Activated CD4-positive, alpha-beta T cell treated with anti-CD3 and anti-CD28 coated beads for 36 hours (primary cell): ENCODE data around the gene TPPP. TPM values are rescaled to one million over a fixed set of nuclear protein-coding genes. Genes with fewer than 3 reads are reported as not detected.
"Not testable (repeated sequence)": the region's sequence is repeated elsewhere in the genome, so short reads cannot be mapped to it uniquely, and the experiment has no call there.

ENCODE experiments used
- ATAC-seq: fragments of 200-7000 bp; cut with Tn5 transposase; one replicate; pipeline ENCODE4 v1.10.0; 2021; ENCODE audit warnings: mild to moderate bottlenecking, moderate library complexity
- CTCF ChIA-PET: fragments of 350-600 bp; sonication (Branson Sonifier 250); formaldehyde crosslinking; loops from one replicate; lab custom pipeline; 2021; ENCODE audit warnings: antibody characterized with exemption; lab: Charles Lee
- POLR2A ChIA-PET: fragments of 350-600 bp; sonication (Branson Sonifier 250); formaldehyde crosslinking; loops from one replicate; lab custom pipeline; 2021; ENCODE audit warnings: antibody characterized with exemption, inconsistent platforms; lab: Charles Lee
- DNase-seq: peaks from one replicate; pipeline ENCODE4 v3.0.0-alpha.2; 2020
- H3K27ac Mint-ChIP-seq: one replicate; pipeline ENCODE4 v1.8.0; 2021; ENCODE audit warnings: mixed read lengths
- H3K27me3 Mint-ChIP-seq: one replicate; pipeline ENCODE4 v1.8.0; 2021; ENCODE audit warnings: mixed read lengths
- H3K36me3 Mint-ChIP-seq: one replicate; pipeline ENCODE4 v1.8.0; 2021; ENCODE audit warnings: low read depth, mixed read lengths
- H3K4me1 Mint-ChIP-seq: one replicate; pipeline ENCODE4 v1.8.0; 2021; ENCODE audit warnings: mixed read lengths
- H3K4me3 Mint-ChIP-seq: one replicate; pipeline ENCODE4 v1.8.0; 2021; ENCODE audit warnings: mild to moderate bottlenecking, moderate library complexity, mixed read lengths
- H3K9me3 Mint-ChIP-seq: one replicate; pipeline ENCODE4 v1.8.0; 2021; ENCODE audit warnings: low read depth, mixed read lengths
- intact Hi-C, 2 experiments: fragments of 100-400 bp; cut with DNase I in 1 of 2; cut with micrococcal nuclease in 1 of 2; formaldehyde crosslinking; loops; one replicate each; pipeline versions ENCODE4 v1.14.2 to v1.15.1; 2022 to 2024; cut with DNase I, micrococcal nuclease
- total RNA-seq, 2 experiments: library from RNA; stranded (reverse); gene quantifications; one replicate each; pipeline ENCODE4 v1.2.3, GENCODE V29; 2021

TPPP gene
- under 1 TPM; 0.21 TPM for total RNA-seq

- ATAC-seq (peak; percentile 91), DNase-seq (peak; percentile 90)
- H3K9me3 Mint-ChIP-seq, H3K4me1 Mint-ChIP-seq, POLR2A ChIA-PET, CTCF ChIA-PET, H3K27ac Mint-ChIP-seq, H3K27me3 Mint-ChIP-seq, H3K36me3 Mint-ChIP-seq: not testable (repeated sequence)
- intact Hi-C loops, result loop anchor here in 1 of 2 experiments (2.0 kb wide), 5 partner anchors 65 to 221 kb away; partner anchors contain the start of genes BRD9, CEP72, TRIP13 and ZDHHC11B
- H3K4me3 Mint-ChIP-seq, result peak within 1 kb of the TSS; percentile 19
Measured at GRCh38 chr5:693271-694041, at the start of gene TPPP. TSS of gene TPPP (minus strand) at chr5:693352. CDS start at chr5:678060, 15,292 bp downstream.

- DNase-seq, H3K27ac Mint-ChIP-seq, ATAC-seq, CTCF ChIA-PET, H3K4me1 Mint-ChIP-seq, H3K9me3 Mint-ChIP-seq, H3K36me3 Mint-ChIP-seq, H3K27me3 Mint-ChIP-seq, H3K4me3 Mint-ChIP-seq, POLR2A ChIA-PET, intact Hi-C loops: not testable (repeated sequence)
Measured at GRCh38 chr5:742276-742675, 49.1 kb upstream of the TPPP start.

DNA sequence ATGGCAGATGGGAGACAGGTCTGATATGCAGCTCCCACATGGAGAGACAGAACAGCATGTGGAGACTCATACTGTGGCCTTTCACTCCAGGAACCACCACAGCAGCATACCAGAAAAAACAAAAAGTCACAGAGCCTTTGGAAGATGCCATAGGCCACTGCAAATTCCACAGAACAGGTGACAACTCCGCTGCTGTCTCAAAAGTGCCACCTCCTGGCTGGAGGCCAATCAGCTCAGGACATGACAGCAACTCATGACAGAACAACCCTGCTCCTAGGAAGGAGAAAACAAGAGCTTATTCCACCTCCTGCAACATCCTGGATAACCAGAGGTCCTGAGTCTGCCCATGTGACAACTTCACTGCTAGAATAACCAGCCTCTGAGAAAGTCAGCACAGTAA lies 41.0 kb upstream of the TPPP start:
- intact Hi-C loops, result loop anchor here in 1 of 2 experiments (5.0 kb wide), 1 partner anchor 93 kb away; no protein-coding TSS in a partner anchor
- POLR2A ChIA-PET, CTCF ChIA-PET, H3K9me3 Mint-ChIP-seq, DNase-seq, H3K27me3 Mint-ChIP-seq, H3K4me1 Mint-ChIP-seq, H3K4me3 Mint-ChIP-seq, H3K36me3 Mint-ChIP-seq, ATAC-seq, H3K27ac Mint-ChIP-seq: not testable (repeated sequence)

DNA sequence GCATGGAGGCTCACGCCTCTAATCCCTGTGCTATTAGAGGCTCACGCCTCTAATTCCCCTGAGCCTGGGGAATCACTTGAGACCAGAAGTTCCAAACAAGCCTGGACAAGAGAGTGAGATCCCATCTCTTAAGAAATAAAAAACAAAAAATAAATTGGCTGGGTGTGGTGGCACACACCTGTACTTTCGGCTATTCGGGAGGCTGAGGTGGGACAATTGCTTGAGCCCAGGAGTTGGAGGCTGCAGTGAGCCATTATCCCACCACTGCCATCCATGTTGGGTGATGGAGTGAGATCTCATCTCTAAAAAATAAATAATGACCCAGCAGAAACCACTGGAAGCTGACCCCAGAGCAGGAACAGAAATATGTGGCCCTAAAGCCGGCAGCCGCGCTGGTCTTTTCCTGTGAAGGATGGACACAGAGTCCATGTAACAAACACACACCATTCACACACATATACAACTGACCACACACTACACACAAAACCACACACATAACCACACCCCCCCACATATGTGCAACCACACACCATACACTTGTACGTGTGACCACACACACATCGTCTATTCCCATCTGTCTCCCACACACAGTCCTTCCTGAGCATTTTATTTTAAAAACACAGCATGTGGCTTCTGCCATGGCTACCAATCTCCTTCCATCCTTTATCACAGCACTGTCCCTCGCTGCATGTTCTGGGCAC lies 39.8 kb upstream of the TPPP start:
- H3K4me1 Mint-ChIP-seq, H3K4me3 Mint-ChIP-seq, H3K27me3 Mint-ChIP-seq, H3K27ac Mint-ChIP-seq, ATAC-seq, DNase-seq, POLR2A ChIA-PET, CTCF ChIA-PET, H3K9me3 Mint-ChIP-seq, H3K36me3 Mint-ChIP-seq: not testable (repeated sequence)
- intact Hi-C loops, result loop anchor here (2.0 to 5.0 kb wide), 2 partner anchors 92 to 94 kb away; no protein-coding TSS in a partner anchor

GRCh38 chr5:729225-729624 lies 36.1 kb upstream of the TPPP start:
- H3K27ac Mint-ChIP-seq, H3K4me1 Mint-ChIP-seq, intact Hi-C loops, H3K27me3 Mint-ChIP-seq, H3K9me3 Mint-ChIP-seq, ATAC-seq, H3K4me3 Mint-ChIP-seq, CTCF ChIA-PET, DNase-seq, H3K36me3 Mint-ChIP-seq, POLR2A ChIA-PET: not testable (repeated sequence)

- H3K9me3 Mint-ChIP-seq, POLR2A ChIA-PET, CTCF ChIA-PET, H3K27me3 Mint-ChIP-seq, H3K36me3 Mint-ChIP-seq, DNase-seq, H3K27ac Mint-ChIP-seq, H3K4me3 Mint-ChIP-seq, H3K4me1 Mint-ChIP-seq, intact Hi-C loops, ATAC-seq: not testable (repeated sequence)
Measured at GRCh38 chr5:727087-727486, 33.9 kb upstream of the TPPP start.

GRCh38 chr5:723865-724264 lies 30.7 kb upstream of the TPPP start:
- H3K9me3 Mint-ChIP-seq, H3K27ac Mint-ChIP-seq, POLR2A ChIA-PET, DNase-seq, H3K4me3 Mint-ChIP-seq, ATAC-seq, H3K36me3 Mint-ChIP-seq, H3K4me1 Mint-ChIP-seq, CTCF ChIA-PET, intact Hi-C loops: not testable (repeated sequence)
- H3K27me3 Mint-ChIP-seq, result peaks cover 13% of the 10 kb centered on the region

GRCh38 chr5:723309-723708 lies 30.2 kb upstream of the TPPP start:
- H3K27ac Mint-ChIP-seq, H3K4me3 Mint-ChIP-seq, DNase-seq, CTCF ChIA-PET, POLR2A ChIA-PET, H3K36me3 Mint-ChIP-seq, H3K4me1 Mint-ChIP-seq, intact Hi-C loops, ATAC-seq, H3K9me3 Mint-ChIP-seq: not testable (repeated sequence)
- peaks cover 15% of the 10 kb centered on the region for H3K27me3 Mint-ChIP-seq

DNA sequence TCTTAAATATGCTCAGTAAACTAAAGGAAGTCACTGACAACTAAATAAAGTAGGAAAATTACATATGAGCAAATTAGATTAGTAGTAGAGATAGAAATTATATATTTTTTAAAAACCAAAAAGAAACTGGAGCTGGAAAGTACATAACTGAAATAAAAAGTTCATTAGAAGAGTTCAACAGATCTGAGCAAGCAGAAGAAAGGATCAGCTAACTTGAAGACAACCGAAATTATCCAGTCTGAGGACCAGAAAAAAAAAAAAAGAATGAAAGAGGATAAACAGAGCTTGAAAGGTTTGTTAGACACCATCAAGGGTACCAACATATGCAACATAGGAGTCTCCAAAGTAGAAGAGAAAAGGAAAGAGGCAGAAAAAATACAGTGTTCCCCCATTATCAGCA lies 26.2 kb upstream of the TPPP start:
- H3K27ac Mint-ChIP-seq, H3K4me3 Mint-ChIP-seq, CTCF ChIA-PET, H3K4me1 Mint-ChIP-seq, ATAC-seq, DNase-seq, H3K36me3 Mint-ChIP-seq, intact Hi-C loops, POLR2A ChIA-PET: not testable (repeated sequence)
- H3K27me3 Mint-ChIP-seq, result peaks cover 27% of the 10 kb centered on the region
- H3K9me3 Mint-ChIP-seq, result peaks cover 14% of the 10 kb centered on the region

- ChIA-PET POLR2A (no interaction called here), CTCF (no interaction called here)
- ATAC-seq (no peak), DNase-seq (no peak)
- no peak overlapping the region for H3K4me3 Mint-ChIP-seq
- H3K9me3 Mint-ChIP-seq, result peaks cover 14% of the 10 kb centered on the region
- peaks cover 27% of the 10 kb centered on the region for H3K27me3 Mint-ChIP-seq
- intact Hi-C loops, result no loop called here
- H3K36me3 Mint-ChIP-seq, result peaks cover 6% of the 10 kb centered on the region
- H3K27ac Mint-ChIP-seq, result no peak overlapping the region
- no peaks in the 10 kb centered on the region for H3K4me1 Mint-ChIP-seq
Measured at GRCh38 chr5:717143-717542, 24.0 kb upstream of the TPPP start.

DNA sequence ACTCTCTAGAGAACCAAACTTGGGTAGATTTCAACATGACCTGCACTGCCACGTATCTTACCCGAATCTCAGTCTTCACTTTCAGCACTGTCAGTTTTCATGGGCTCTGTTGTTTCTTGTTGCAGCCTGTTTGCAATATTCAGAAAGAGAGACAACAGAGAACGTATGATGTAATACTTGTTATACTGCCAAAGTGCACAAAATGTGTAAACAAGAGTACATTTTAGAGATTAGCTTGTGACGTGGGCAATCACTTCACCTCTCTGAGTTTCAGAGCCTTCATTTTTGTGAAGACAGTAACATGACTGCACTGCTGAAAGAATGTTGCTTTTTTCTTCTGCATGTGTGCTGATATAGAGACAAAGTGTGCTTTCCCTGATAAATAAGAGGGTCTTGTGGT lies 23.6 kb upstream of the TPPP start:
- POLR2A ChIA-PET, H3K27ac Mint-ChIP-seq: not testable (repeated sequence)
- peaks cover 27% of the 10 kb centered on the region for H3K27me3 Mint-ChIP-seq

GRCh38 chr5:715636-716035 lies 22.5 kb upstream of the TPPP start:
- H3K4me1 Mint-ChIP-seq, CTCF ChIA-PET, DNase-seq, H3K27ac Mint-ChIP-seq, H3K4me3 Mint-ChIP-seq, H3K36me3 Mint-ChIP-seq, intact Hi-C loops, ATAC-seq, POLR2A ChIA-PET: not testable (repeated sequence)
- Mint-ChIP-seq H3K27me3 (peaks cover 25% of the 10 kb centered on the region), H3K9me3 (peaks cover 14% of the 10 kb centered on the region)

More for the DNA sequence above, 23.6 kb upstream of the TPPP start:
- ATAC-seq, CTCF ChIA-PET, H3K4me1 Mint-ChIP-seq, DNase-seq, H3K36me3 Mint-ChIP-seq, intact Hi-C loops, H3K4me3 Mint-ChIP-seq: not testable (repeated sequence)
- peaks cover 14% of the 10 kb centered on the region for H3K9me3 Mint-ChIP-seq
